GM12873 (cell line): Measurements from ENCODE around the gene HDLBP.

Experiments
- TF ChIP-seq, protein P1 (sequence below): IDR thresholded peaks from 2 replicates; pipeline ENCODE4 v1.5.1; 2012; ENCODE audit warnings: low read depth, mild to moderate bottlenecking, moderate library complexity, low read length, control low read depth; ENCODE audit not compliant: insufficient read depth; ENCODE audit errors: missing control alignments

Gene HDLBP

DNA sequence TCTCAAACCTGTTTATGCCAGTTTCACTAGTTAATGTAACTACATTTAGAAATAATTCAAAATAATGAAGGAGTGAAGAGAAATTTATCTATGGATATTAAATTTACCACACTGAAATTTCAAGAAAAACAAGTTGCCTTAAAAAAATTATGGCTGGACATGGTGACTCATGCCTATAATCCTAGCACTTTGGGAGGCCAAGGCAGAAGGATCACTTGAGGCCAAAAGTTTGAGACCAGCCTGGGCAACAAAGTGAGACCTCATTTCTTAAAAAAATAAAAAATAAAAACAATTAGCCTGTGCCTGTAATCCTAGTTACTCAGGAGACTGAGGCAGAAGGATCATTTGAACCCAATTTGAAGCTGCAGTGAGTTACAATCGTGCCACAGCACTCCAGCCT is 29.9 kb downstream of the HDLBP start:
- TF ChIP-seq, protein P1, sequence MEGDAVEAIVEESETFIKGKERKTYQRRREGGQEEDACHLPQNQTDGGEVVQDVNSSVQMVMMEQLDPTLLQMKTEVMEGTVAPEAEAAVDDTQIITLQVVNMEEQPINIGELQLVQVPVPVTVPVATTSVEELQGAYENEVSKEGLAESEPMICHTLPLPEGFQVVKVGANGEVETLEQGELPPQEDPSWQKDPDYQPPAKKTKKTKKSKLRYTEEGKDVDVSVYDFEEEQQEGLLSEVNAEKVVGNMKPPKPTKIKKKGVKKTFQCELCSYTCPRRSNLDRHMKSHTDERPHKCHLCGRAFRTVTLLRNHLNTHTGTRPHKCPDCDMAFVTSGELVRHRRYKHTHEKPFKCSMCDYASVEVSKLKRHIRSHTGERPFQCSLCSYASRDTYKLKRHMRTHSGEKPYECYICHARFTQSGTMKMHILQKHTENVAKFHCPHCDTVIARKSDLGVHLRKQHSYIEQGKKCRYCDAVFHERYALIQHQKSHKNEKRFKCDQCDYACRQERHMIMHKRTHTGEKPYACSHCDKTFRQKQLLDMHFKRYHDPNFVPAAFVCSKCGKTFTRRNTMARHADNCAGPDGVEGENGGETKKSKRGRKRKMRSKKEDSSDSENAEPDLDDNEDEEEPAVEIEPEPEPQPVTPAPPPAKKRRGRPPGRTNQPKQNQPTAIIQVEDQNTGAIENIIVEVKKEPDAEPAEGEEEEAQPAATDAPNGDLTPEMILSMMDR: no peak

GRCh38 chr2:241282555-241282954 is 32.9 kb downstream of the HDLBP start:
- TF ChIP-seq, protein P1: no peak

- TF ChIP-seq, protein P1: no peak
Observed at GRCh38 chr2:241280291-241280690, 35.2 kb downstream of the HDLBP start.

DNA sequence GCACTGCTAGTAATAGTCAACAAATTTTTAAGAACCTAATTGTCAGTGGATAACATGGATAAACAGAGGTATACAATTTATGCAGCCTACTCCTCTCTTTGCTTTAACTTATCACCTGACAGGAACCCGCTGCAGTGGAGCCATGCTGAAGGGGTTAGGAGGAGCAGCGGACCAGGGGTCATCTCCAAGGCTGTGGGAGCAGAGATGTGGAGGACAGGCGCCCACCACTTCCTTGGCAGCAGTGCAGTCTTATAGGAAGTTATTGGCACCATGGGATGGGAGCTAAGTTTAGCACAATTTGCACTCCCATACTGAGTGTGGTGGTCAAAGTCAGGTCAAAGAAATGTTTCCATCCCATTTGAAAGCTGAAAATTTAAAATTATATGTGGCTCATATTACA is 35.6 kb downstream of the HDLBP start:
- TF ChIP-seq, protein P1: no peak

DNA sequence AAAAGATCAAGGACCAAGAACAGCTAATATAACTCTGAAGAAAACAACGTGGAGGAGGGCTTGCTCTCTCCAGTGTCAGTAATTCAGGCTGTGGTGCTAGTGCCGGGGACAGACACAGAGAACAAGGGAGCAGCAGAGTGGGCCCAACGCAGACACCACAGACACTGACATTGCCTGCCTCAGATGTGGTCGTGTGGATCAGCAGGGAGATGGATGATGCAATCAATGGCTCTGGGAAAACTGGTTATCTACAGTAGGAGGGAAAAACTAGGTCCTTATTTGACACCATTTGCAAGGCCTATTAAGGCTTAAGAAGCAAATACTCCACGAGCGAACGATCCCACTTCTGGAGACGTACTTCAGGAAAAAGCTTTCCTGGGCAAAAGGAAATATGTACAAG is 36.1 kb downstream of the HDLBP start:
- TF ChIP-seq, protein P1: no peak

DNA sequence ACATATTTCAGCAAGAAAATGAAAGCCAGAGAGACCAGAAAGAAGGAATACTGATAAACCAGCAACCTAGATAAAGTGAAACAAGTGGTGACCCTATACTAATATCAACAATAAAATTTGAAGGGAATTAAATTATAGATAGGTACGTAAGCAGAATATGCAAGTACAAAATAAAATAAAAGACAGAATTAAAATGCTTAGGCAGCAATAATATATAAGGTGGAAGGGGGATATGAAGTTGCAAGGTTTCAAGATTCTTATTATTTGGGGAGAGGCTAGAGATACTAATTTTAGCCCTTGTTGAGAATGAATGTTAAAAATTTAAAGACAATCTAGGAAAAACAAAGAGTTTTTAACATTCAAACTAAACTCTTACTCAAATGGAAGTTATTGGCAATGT is 39.6 kb downstream of the HDLBP start:
- TF ChIP-seq, protein P1: no peak

DNA sequence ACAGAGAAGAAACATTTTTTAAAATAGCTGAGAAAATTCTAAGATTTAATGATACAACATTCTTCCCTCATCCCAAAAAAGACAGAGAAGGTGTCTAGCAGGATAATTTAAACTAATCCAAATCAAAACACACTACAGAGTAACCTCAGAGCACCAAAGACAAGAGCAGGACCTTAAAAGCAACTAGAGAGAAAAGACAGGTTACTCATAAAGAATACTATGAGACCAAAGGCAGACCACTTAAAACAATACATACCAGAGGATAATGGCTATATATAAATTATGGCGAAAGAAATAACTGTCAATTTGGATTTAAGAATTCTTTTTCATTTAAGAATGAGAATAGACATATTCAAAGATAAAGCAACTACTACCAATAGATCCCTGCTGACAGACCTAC is 40.0 kb downstream of the HDLBP start:
- TF ChIP-seq, protein P1: no peak
